K562 (cell line): ENCODE measurements around the gene MICAL2. TPM values are rescaled to one million over a fixed set of nuclear protein-coding genes. Genes with fewer than 3 reads are reported as not detected.
A peak's percentile ranks its signal among the peaks of the same experiment; 100 is the strongest.

Experiments
- GATAD2B ChIP-seq: fragments of 450-650 bp; IDR thresholded peaks from 2 replicates; pipeline ENCODE4 v1.6.1; 2017; ENCODE audit warnings: mild to moderate bottlenecking, borderline replicate concordance
- MTF1 ChIP-seq: fragments of 250-450 bp; sonication (Bioruptor Pico); IDR thresholded peaks from 2 replicates; pipeline ENCODE4 v1.9.0; 2021; ENCODE audit warnings: moderate library complexity, mild to moderate bottlenecking, inconsistent platforms, borderline replicate concordance
- MXD1 ChIP-seq: fragments of 250-450 bp; sonication (Bioruptor Pico); IDR thresholded peaks from 2 replicates; pipeline ENCODE4 v1.8.0; 2021; ENCODE audit warnings: borderline replicate concordance, mild to moderate bottlenecking, moderate library complexity; ENCODE audit not compliant: poor library complexity, severe bottlenecking
- NFE2L1 ChIP-seq: fragments of 450-650 bp; IDR thresholded peaks from 2 replicates; pipeline ENCODE4 v1.6.1; 2016; ENCODE audit warnings: missing genetic modification characterization, low read depth, mild to moderate bottlenecking, missing compliant biosample characterization, moderate library complexity, borderline replicate concordance
- NFIC ChIP-seq: fragments of 450-650 bp; IDR thresholded peaks from 2 replicates; pipeline ENCODE4 v1.6.1; 2017; ENCODE audit warnings: mild to moderate bottlenecking, inconsistent platforms
- SOX6 ChIP-seq: fragments of 450-650 bp; IDR thresholded peaks from 2 replicates; pipeline ENCODE4 v1.6.1; 2014; ENCODE audit warnings: mild to moderate bottlenecking
- SP2 ChIP-seq: IDR thresholded peaks from 2 replicates; pipeline ENCODE4 v1.6.1; 2011; ENCODE audit warnings: mild to moderate bottlenecking, low read depth, low read length, moderate library complexity; ENCODE audit not compliant: poor library complexity, severe bottlenecking; ENCODE audit errors: extremely low read depth
- YBX1 ChIP-seq: fragments of 450-650 bp; IDR thresholded peaks from 2 replicates; pipeline ENCODE4 v1.7.1; 2016; ENCODE audit warnings: mild to moderate bottlenecking
- ZBTB11 ChIP-seq, 3 experiments: fragments of 200-800 bp in 1 of 3; fragments of 250-450 bp in 1 of 3; fragments of 450-650 bp in 1 of 3; sonication (Bioruptor Pico) in 1 of 3; sonication (Bioruptor generic) in 1 of 3; formaldehyde crosslinking in 1 of 3; IDR thresholded peaks; 2 replicates each; pipeline versions ENCODE4 v1.6.1 to v1.8.0; 2016 to 2022; ENCODE audit warnings: mild to moderate bottlenecking in 2 of 3, missing genetic modification characterization in 2 of 3, missing compliant biosample characterization in 1 of 3, moderate library complexity in 1 of 3
- ZNF316 ChIP-seq: fragments of 450-650 bp; IDR thresholded peaks from 2 replicates; pipeline ENCODE4 v1.6.1; 2016
- ZNF609 ChIP-seq: sonication (generic); formaldehyde crosslinking; IDR thresholded peaks from 2 replicates; pipeline ENCODE4 v1.8.1; 2023; ENCODE audit warnings: missing genetic modification reagents, mild to moderate bottlenecking, borderline replicate concordance
- ZNF644 ChIP-seq: fragments of 200-800 bp; sonication (Bioruptor generic); IDR thresholded peaks from 2 replicates; pipeline ENCODE4 v1.6.1; 2016; ENCODE audit warnings: low read depth, missing genetic modification characterization, missing compliant biosample characterization
- ZNF780A ChIP-seq: fragments of 250-450 bp; sonication (Bioruptor Pico); IDR thresholded peaks from 2 replicates; pipeline ENCODE4 v1.5.0; 2021; ENCODE audit warnings: mild to moderate bottlenecking
- polyA plus RNA-seq, 8 experiments: library from polyadenylated mRNA; depleted of rRNA in 4 of 8; stranded (reverse) in 5 of 8; unstranded in 3 of 8; fragments of >200 nt; fragmentation: Nextera tagmentation in 2 of 8; fragmentation: Illumina TruSeq in 1 of 8; extraction: Ambion mirVana in 2 of 8; extraction: Trizol in 1 of 8; gene quantifications; 2 replicates each; pipeline versions ENCODE4 v1.2.1 to v1.2.3, GENCODE V29; 2011 to 2014; ENCODE audit warnings: inconsistent platforms in 1 of 8, missing spikeins in 1 of 8
- total RNA-seq, 7 experiments: library from RNA; depleted of rRNA in 6 of 7; stranded (reverse); fragments of >200 nt in 6 of 7; fragmentation: Illumina TruSeq in 2 of 7; extraction: Trizol in 2 of 7; gene quantifications; 2 replicates each; pipeline versions ENCODE4 v1.2.1 to v1.2.3, GENCODE V29; 2011 to 2021; ENCODE audit warnings: low replicate concordance in 1 of 7
- TF ChIP-seq, protein P1 (sequence below): fragments of 450-650 bp; IDR thresholded peaks from 2 replicates; pipeline ENCODE4 v1.6.1; 2018; ENCODE audit not compliant: partially characterized antibody

The MICAL2 gene
- total and polyA plus RNA-seq, 9 of the 15 experiments (the other 6 are each of a cell fraction or from before 2014, with no cell fraction given), result 4.7 to 64.2 (median 33.6) TPM

DNA sequence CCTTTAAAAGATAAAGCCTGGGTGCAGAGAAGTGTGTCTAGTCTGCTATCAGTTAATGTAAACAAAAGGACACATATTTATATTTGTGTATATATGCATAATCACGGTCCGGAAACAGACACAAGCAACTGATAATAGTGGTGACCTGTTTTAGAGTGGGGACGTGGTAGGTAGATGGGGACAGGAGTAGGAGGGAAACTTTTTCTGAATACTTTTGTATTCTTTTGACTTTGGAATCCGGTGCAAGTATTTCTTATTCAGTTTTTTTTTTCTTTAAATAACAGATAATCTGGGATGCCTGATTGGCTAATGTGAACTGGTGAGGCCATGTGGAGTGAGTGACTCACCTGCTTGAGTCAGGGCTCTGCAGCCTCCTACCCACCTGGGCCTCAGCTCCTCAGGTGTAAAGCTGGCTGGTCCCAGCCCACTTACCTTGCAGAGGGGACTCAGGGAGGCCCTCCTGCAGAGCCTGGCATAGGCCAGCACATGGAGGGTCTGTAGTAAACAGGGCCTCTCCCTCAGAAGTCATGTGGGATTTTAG lies 15.3 kb downstream of the MICAL2 start (continued):
- no peak for TF ChIP-seq ZBTB11 (CRISPR knock-in tag; IDR thresholded peaks at IDR 0.05)
- TF ChIP-seq SOX6, result peak; percentile 92
- TF ChIP-seq NFE2L1, result no peak
- no peak for TF ChIP-seq ZNF780A (CRISPR knock-in tag)
- TF ChIP-seq YBX1, result no peak
- TF ChIP-seq, protein P1, sequence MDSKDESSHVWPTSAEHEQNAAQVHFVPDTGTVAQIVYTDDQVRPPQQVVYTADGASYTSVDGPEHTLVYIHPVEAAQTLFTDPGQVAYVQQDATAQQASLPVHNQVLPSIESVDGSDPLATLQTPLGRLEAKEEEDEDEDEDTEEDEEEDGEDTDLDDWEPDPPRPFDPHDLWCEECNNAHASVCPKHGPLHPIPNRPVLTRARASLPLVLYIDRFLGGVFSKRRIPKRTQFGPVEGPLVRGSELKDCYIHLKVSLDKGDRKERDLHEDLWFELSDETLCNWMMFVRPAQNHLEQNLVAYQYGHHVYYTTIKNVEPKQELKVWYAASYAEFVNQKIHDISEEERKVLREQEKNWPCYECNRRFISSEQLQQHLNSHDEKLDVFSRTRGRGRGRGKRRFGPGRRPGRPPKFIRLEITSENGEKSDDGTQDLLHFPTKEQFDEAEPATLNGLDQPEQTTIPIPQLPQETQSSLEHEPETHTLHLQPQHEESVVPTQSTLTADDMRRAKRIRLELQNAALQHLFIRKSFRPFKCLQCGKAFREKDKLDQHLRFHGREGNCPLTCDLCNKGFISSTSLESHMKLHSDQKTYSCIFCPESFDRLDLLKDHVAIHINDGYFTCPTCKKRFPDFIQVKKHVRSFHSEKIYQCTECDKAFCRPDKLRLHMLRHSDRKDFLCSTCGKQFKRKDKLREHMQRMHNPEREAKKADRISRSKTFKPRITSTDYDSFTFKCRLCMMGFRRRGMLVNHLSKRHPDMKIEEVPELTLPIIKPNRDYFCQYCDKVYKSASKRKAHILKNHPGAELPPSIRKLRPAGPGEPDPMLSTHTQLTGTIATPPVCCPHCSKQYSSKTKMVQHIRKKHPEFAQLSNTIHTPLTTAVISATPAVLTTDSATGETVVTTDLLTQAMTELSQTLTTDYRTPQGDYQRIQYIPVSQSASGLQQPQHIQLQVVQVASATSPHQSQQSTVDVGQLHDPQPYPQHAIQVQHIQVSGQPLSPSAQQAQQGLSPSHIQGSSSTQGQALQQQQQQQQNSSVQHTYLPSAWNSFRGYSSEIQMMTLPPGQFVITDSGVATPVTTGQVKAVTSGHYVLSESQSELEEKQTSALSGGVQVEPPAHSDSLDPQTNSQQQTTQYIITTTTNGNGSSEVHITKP, result no peak
- no peak for TF ChIP-seq MXD1
- TF ChIP-seq ZNF609, result no peak
- TF ChIP-seq SP2, result no peak
- peak; percentile 56; the same call in 1 of the 2 replicates for TF ChIP-seq NFIC
- TF ChIP-seq MTF1 (CRISPR knock-in tag), result no peak
- no peak for TF ChIP-seq ZNF644 (tag)
- TF ChIP-seq GATAD2B, result no peak
- TF ChIP-seq ZNF316, result peak; percentile 8; the same call in 1 of the 2 replicates
